Medulla oblongata (tissue), 1 donor: ENCODE results near the gene SFT2D2.

Experiments used
- DNase-seq: peaks from one replicate; pipeline ENCODE4 v3.0.0-alpha.2; 2015; ENCODE audit errors: extremely low spot score

The SFT2D2 gene

GRCh38 chr1:168265596-168265995, 39.8 kb downstream of the SFT2D2 start:
- no peak for DNase-seq

GRCh38 chr1:168266644-168267186, 40.9 kb downstream of the SFT2D2 start:
- DNase-seq: no peak

GRCh38 chr1:168271636-168272035, 45.8 kb downstream of the SFT2D2 start:
- no peak for DNase-seq

GRCh38 chr1:168273575-168273974, 47.8 kb downstream of the SFT2D2 start:
- no peak for DNase-seq

GRCh38 chr1:168279253-168279652, 53.4 kb downstream of the SFT2D2 start:
- DNase-seq: no peak

GRCh38 chr1:168280296-168280927, 54.6 kb downstream of the SFT2D2 start, which contains the start of gene TBX19:
Gene TBX19 (plus strand): TSS chr1:168280877. CDS start chr1:168281091, 214 bp downstream.
- DNase-seq: no peak

GRCh38 chr1:168281603-168282325, 56.0 kb downstream of the SFT2D2 start:
- DNase-seq: no peak

- no peak for DNase-seq
Observed at GRCh38 chr1:168285521-168285790, 59.7 kb downstream of the SFT2D2 start.

GRCh38 chr1:168285971-168286927, 60.4 kb downstream of the SFT2D2 start:
- DNase-seq: no peak

- no peak for DNase-seq
Observed at GRCh38 chr1:168287237-168287664, 61.4 kb downstream of the SFT2D2 start.

GRCh38 chr1:168288311-168289052, 62.7 kb downstream of the SFT2D2 start:
- DNase-seq: no peak

GRCh38 chr1:168291222-168291837, 65.5 kb downstream of the SFT2D2 start:
- no peak for DNase-seq

- no peak for DNase-seq
Observed at GRCh38 chr1:168293356-168293755, 67.6 kb downstream of the SFT2D2 start.

GRCh38 chr1:168295411-168296114, 69.8 kb downstream of the SFT2D2 start:
- DNase-seq: no peak

- no peak for DNase-seq
Observed at GRCh38 chr1:168297019-168297730, 71.4 kb downstream of the SFT2D2 start.

- DNase-seq: no peak
Observed at GRCh38 chr1:168298446-168298845, 72.6 kb downstream of the SFT2D2 start.

- no peak for DNase-seq
Observed at GRCh38 chr1:168300626-168301025, 74.8 kb downstream of the SFT2D2 start.

- no peak for DNase-seq
Observed at GRCh38 chr1:168301664-168302320, 76.0 kb downstream of the SFT2D2 start.
